GM23338 (cell line): ENCODE measurements around the gene IGF2R. TPM values are rescaled to one million over a fixed set of nuclear protein-coding genes. Genes with fewer than 3 reads are reported as not detected.

ENCODE experiments used
- ATAC-seq: fragments of 200-7000 bp; cut with Tn5 transposase; 3 replicates; pipeline ENCODE4 v1.9.1; 2020
- DNase-seq: peaks from one replicate; pipeline ENCODE4 v3.0.0-alpha.2; 2015; ENCODE audit warnings: low spot score
- H2AFZ ChIP-seq: fragments of 200-600 bp; sonication (generic); 2 replicates; pipeline ENCODE4 v1.8.0; 2016; ENCODE audit warnings: antibody characterized with exemption, mild to moderate bottlenecking, moderate library complexity
- H3F3A ChIP-seq: fragments of 200-600 bp; sonication (generic); replicated peaks from 2 replicates; pipeline ENCODE4 v1.8.0; 2017; ENCODE audit warnings: antibody characterized with exemption, mixed run types, low read depth
- H3K27ac ChIP-seq: fragments of 200-600 bp; sonication (generic); 2 replicates; pipeline ENCODE4 v1.6.1; 2016; ENCODE audit warnings: low read depth
- H3K27me3 ChIP-seq: fragments of 200-600 bp; sonication (generic); 2 replicates; pipeline ENCODE4 v1.8.0; 2016; ENCODE audit warnings: mild to moderate bottlenecking, mixed run types, moderate library complexity; ENCODE audit not compliant: insufficient read depth
- H3K36me3 ChIP-seq: fragments of 200-600 bp; sonication (generic); 2 replicates; pipeline ENCODE4 v1.8.0; 2016; ENCODE audit warnings: mild to moderate bottlenecking; ENCODE audit not compliant: insufficient read depth
- H3K4me1 ChIP-seq: fragments of 200-600 bp; sonication (generic); 2 replicates; pipeline ENCODE4 v1.8.0; 2016; ENCODE audit warnings: mild to moderate bottlenecking, moderate library complexity; ENCODE audit not compliant: insufficient read depth
- H3K4me2 ChIP-seq: fragments of 200-600 bp; sonication (generic); 2 replicates; pipeline ENCODE4 v1.7.1; 2017; ENCODE audit warnings: mixed run types
- H3K4me3 ChIP-seq: fragments of 200-600 bp; sonication (generic); 2 replicates; pipeline ENCODE4 v1.6.1; 2016; ENCODE audit warnings: mixed run types
- H3K79me2 ChIP-seq: fragments of 200-600 bp; sonication (generic); replicated peaks from 2 replicates; pipeline ENCODE4 v1.8.0; 2017; ENCODE audit warnings: mild to moderate bottlenecking; ENCODE audit not compliant: insufficient read depth
- H3K9me2 ChIP-seq: fragments of 200-600 bp; sonication (generic); 2 replicates; pipeline ENCODE4 v1.8.0; 2017; ENCODE audit not compliant: insufficient read depth
- H4K20me1 ChIP-seq: fragments of 200-600 bp; sonication (generic); replicated peaks from 2 replicates; pipeline ENCODE4 v1.8.0; 2017; ENCODE audit warnings: mild to moderate bottlenecking; ENCODE audit not compliant: insufficient read depth
- H3K27ac Mint-ChIP-seq: 2 replicates; pipeline ENCODE4 v1.8.0; 2020; ENCODE audit warnings: inconsistent platforms, mild to moderate bottlenecking, moderate library complexity, mixed read lengths
- H3K27me3 Mint-ChIP-seq: 3 replicates; pipeline ENCODE4 v1.8.0; 2022; ENCODE audit warnings: low read depth, mild to moderate bottlenecking, moderate library complexity, mixed read lengths, inconsistent platforms; ENCODE audit not compliant: insufficient read depth, poor library complexity
- H3K36me3 Mint-ChIP-seq: 3 replicates; pipeline ENCODE4 v1.8.0; 2021; ENCODE audit warnings: low read depth, mild to moderate bottlenecking, inconsistent platforms, moderate library complexity, mixed read lengths
- H3K4me1 Mint-ChIP-seq: 3 replicates; pipeline ENCODE4 v1.8.0; 2020; ENCODE audit warnings: mild to moderate bottlenecking, inconsistent platforms, mixed read lengths
- H3K4me3 Mint-ChIP-seq: 3 replicates; pipeline ENCODE4 v1.8.0; 2021; ENCODE audit warnings: moderate library complexity, mild to moderate bottlenecking, inconsistent platforms, mixed read lengths
- H3K9me3 Mint-ChIP-seq: 3 replicates; pipeline ENCODE4 v1.8.0; 2020; ENCODE audit warnings: moderate library complexity, mild to moderate bottlenecking, inconsistent platforms, mixed read lengths
- CREB1 ChIP-seq: fragments of 250-450 bp; sonication (Bioruptor Pico); IDR thresholded peaks from 2 replicates; pipeline ENCODE4 v1.5.0; 2020; ENCODE audit warnings: low read depth, mild to moderate bottlenecking, moderate library complexity
- CTCF ChIP-seq, 2 experiments: fragments of 200-600 bp in 1 of 2; sonication (generic) in 1 of 2; conservative IDR thresholded peaks; 2 replicates each; pipeline versions ENCODE4 v1.5.1 to v1.6.1; 2016 to 2017; ENCODE audit warnings: antibody characterized with exemption in 2 of 2, low read depth in 2 of 2, mild to moderate bottlenecking in 2 of 2, moderate library complexity in 1 of 2
- ETS1 ChIP-seq: IDR thresholded peaks from 2 replicates; pipeline ENCODE4 v1.6.1; 2016; ENCODE audit warnings: antibody characterized with exemption
- EZH2 ChIP-seq: fragments of 200-600 bp; sonication (generic); IDR thresholded peaks from one replicate; pipeline ENCODE4 v1.8.0; 2017; ENCODE audit warnings: antibody characterized with exemption, mild to moderate bottlenecking, low read depth; ENCODE audit not compliant: unreplicated experiment
- EZH2phosphoT487 ChIP-seq: fragments of 200-600 bp; sonication (generic); IDR thresholded peaks from one replicate; pipeline ENCODE4 v1.8.1; 2018; ENCODE audit warnings: antibody characterized with exemption; ENCODE audit not compliant: unreplicated experiment
- JUNB ChIP-seq: IDR thresholded peaks from one replicate; pipeline ENCODE4 v1.6.1; 2016; ENCODE audit warnings: antibody characterized with exemption; ENCODE audit not compliant: unreplicated experiment
- REST ChIP-seq: IDR thresholded peaks from one replicate; pipeline ENCODE4 v1.6.1; 2018; ENCODE audit warnings: antibody characterized with exemption; ENCODE audit not compliant: unreplicated experiment
- ZNF114 ChIP-seq: fragments of 250-450 bp; sonication (Bioruptor Pico); IDR thresholded peaks from 2 replicates; pipeline ENCODE4 v1.5.0; 2020; ENCODE audit warnings: mild to moderate bottlenecking, moderate library complexity
- ZNF331 ChIP-seq: fragments of 250-450 bp; sonication (Bioruptor Pico); IDR thresholded peaks from 2 replicates; pipeline ENCODE4 v1.5.0; 2020; ENCODE audit warnings: low read depth, mild to moderate bottlenecking, moderate library complexity
- ZNF462 ChIP-seq: fragments of 250-450 bp; sonication (Bioruptor Pico); IDR thresholded peaks from 2 replicates; pipeline ENCODE4 v1.5.0; 2020; ENCODE audit warnings: mild to moderate bottlenecking, moderate library complexity
- polyA plus RNA-seq: library from polyadenylated mRNA; unstranded; fragments of >200 nt; fragmentation: Nextera tagmentation; extraction: Ambion mirVana; gene quantifications from 2 replicates; pipeline ENCODE4 v1.2.1, GENCODE V29; 2016
- total RNA-seq: library from RNA; depleted of rRNA; stranded (reverse); fragments of >200 nt; shearing (Covaris generic); gene quantifications from 2 replicates; pipeline ENCODE4 v1.2.3, GENCODE V29; 2014

Gene IGF2R
- total and polyA plus RNA-seq, 2 experiments from 2014 or later = 12.5 to 76.4 TPM

- TF ChIP-seq ZNF462 (CRISPR knock-in tag) = no peak
- no peak for TF ChIP-seq ZNF114 (CRISPR knock-in tag)
- TF ChIP-seq EZH2 = no peak
- TF ChIP-seq CTCF (conservative IDR thresholded peaks at IDR 0.05; ENCODE audit: low read depth in 2 of 2) = no peak
Measured at GRCh38 chr6:159979136-159979874, 10.4 kb downstream of the IGF2R start (continued).

- peaks cover 100% of the 10 kb centered on the region for H3K79me2 ChIP-seq
Measured at GRCh38 chr6:159980474-159980873, 11.6 kb downstream of the IGF2R start.

More at GRCh38 chr6:159980474-159980873, 11.6 kb downstream of the IGF2R start:
- H3K9me3 Mint-ChIP-seq = no peaks in the 10 kb centered on the region
- no peaks in the 10 kb centered on the region for H3K36me3 Mint-ChIP-seq
- no peaks in the 10 kb centered on the region for H3F3A ChIP-seq
- peaks cover 64% of the 10 kb centered on the region for H3K4me1 Mint-ChIP-seq
- no peak for TF ChIP-seq ZNF114 (CRISPR knock-in tag)
- TF ChIP-seq EZH2phosphoT487 = no peak
- TF ChIP-seq REST = no peak
- no peak for TF ChIP-seq ZNF331 (CRISPR knock-in tag)
- TF ChIP-seq ETS1 = no peak
- TF ChIP-seq JUNB = no peak
- no peak for TF ChIP-seq EZH2
- no peak for TF ChIP-seq CREB1 (CRISPR knock-in tag)
- H3K4me2 ChIP-seq = no peak overlapping the region
- no peak overlapping the region for H3K27ac ChIP-seq
- H3K4me1 ChIP-seq = peaks cover 44% of the 10 kb centered on the region
- H3K27ac Mint-ChIP-seq = no peak overlapping the region
- no peak overlapping the region for H3K4me3 ChIP-seq
- DNase-seq (no peak), ATAC-seq (no peak; the same call in 2 of the 3 replicates)
- no peak overlapping the region for H3K4me3 Mint-ChIP-seq
- H3K9me2 ChIP-seq = no peaks in the 10 kb centered on the region
- no peaks in the 10 kb centered on the region for H3K36me3 ChIP-seq
- H3K27me3 ChIP-seq = no peaks in the 10 kb centered on the region
- peaks cover 57% of the 10 kb centered on the region for H4K20me1 ChIP-seq
- no peak overlapping the region for H2AFZ ChIP-seq
- H3K27me3 Mint-ChIP-seq = peaks cover 14% of the 10 kb centered on the region
